SU-DHL-6 (cell line): ENCODE data around the gene BLM.

Experiments used
- CTCF ChIP-seq: fragments of 200-600 bp; sonication (generic); IDR thresholded peaks from one replicate; pipeline ENCODE4 v1.5.1; 2017; ENCODE audit warnings: antibody characterized with exemption, mild to moderate bottlenecking, low read length, moderate library complexity; ENCODE audit not compliant: insufficient read depth, poor library complexity, severe bottlenecking
- EZH2phosphoT487 ChIP-seq: fragments of 200-600 bp; sonication (generic), shearing (Covaris generic); conservative IDR thresholded peaks from 2 replicates; pipeline ENCODE4 v1.6.1; 2018; ENCODE audit warnings: mild to moderate bottlenecking, antibody characterized with exemption, low read length, moderate library complexity, mixed read lengths

- TF ChIP-seq CTCF (no peak), EZH2phosphoT487 (no peak)
These were observed 112.8 kb downstream of the BLM start for GRCh38 chr15:90829942-90830440.
